Stimulated activated naive CD8-positive, alpha-beta T cell treated with anti-CD3 and anti-CD28 coated beads, Interleukin-15, Interleukin-2, amounts not matched to agents 100 ng/mL and 50 ng/mL, for 24 hours (primary cell): Measurements from ENCODE around the gene ZNF418.
A peak's percentile ranks its signal among the peaks of the same experiment; 100 is the strongest.
"Not testable (repeated sequence)": the region's sequence is repeated elsewhere in the genome, so short reads cannot be mapped to it uniquely, and the experiment has no call there.

ENCODE experiments used
- H3K27ac Mint-ChIP-seq: one replicate; pipeline ENCODE4 v1.8.0; 2021; ENCODE audit warnings: mild to moderate bottlenecking, mixed read lengths
- H3K27me3 Mint-ChIP-seq: one replicate; pipeline ENCODE4 v1.8.0; 2021; ENCODE audit warnings: mixed read lengths
- H3K36me3 Mint-ChIP-seq: one replicate; pipeline ENCODE4 v1.8.0; 2021; ENCODE audit warnings: low read depth, mixed read lengths
- H3K4me1 Mint-ChIP-seq: one replicate; pipeline ENCODE4 v1.8.0; 2021; ENCODE audit warnings: low read depth, mixed read lengths
- H3K4me3 Mint-ChIP-seq: one replicate; pipeline ENCODE4 v1.8.0; 2021; ENCODE audit warnings: mild to moderate bottlenecking, mixed read lengths
- H3K9me3 Mint-ChIP-seq: one replicate; pipeline ENCODE4 v1.8.0; 2021; ENCODE audit warnings: mixed read lengths

Gene ZNF418

GRCh38 chr19:57916168-57916995 lies 18.8 kb downstream of the ZNF418 start, which contains the start of gene ZNF417:
ZNF417 (minus strand) TSS chr19:57916592; CDS start chr19:57916411, 181 bp downstream.
- not testable (repeated sequence) for H3K27me3 Mint-ChIP-seq
- Mint-ChIP-seq H3K27ac (peak within 1 kb of the TSS; percentile 86), H3K4me3 (peak within 1 kb of the TSS; percentile 90), H3K36me3 (peaks cover 64% of the 10 kb centered on the region), H3K4me1 (peaks cover 36% of the 10 kb centered on the region), H3K9me3 (peaks cover 31% of the 10 kb centered on the region)

DNA sequence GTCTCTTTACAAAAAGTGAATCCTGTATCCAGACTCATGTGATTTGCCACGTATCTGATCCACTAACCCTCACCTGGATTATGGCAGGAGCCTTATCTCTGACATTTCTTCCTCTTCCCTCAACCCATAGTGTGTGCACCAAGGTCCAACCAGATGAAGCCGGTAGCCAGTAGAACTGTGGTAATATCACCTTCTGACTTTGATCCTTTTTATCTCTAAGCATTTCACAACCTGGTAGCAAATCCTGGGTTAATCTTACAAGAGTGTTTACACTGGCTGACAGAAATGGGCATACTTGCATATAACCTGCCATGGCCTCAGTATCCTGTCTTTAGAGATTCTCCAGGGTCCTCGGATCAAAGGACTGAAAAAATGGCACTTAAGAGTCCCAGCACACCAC lies 20.7 kb downstream of the ZNF418 start:
- H3K4me3 Mint-ChIP-seq = peak overlapping the region; percentile 90
- H3K9me3 Mint-ChIP-seq = peaks cover 28% of the 10 kb centered on the region
- H3K4me1 Mint-ChIP-seq = peaks cover 36% of the 10 kb centered on the region
- no peaks in the 10 kb centered on the region for H3K27me3 Mint-ChIP-seq
- no peak overlapping the region for H3K27ac Mint-ChIP-seq
- H3K36me3 Mint-ChIP-seq = peaks cover 72% of the 10 kb centered on the region

- Mint-ChIP-seq H3K36me3 (peaks cover 75% of the 10 kb centered on the region), H3K4me1 (peaks cover 12% of the 10 kb centered on the region), H3K4me3 (no peak overlapping the region), H3K27ac (no peak overlapping the region), H3K27me3 (no peaks in the 10 kb centered on the region), H3K9me3 (peaks cover 22% of the 10 kb centered on the region)
Observed at GRCh38 chr19:57907394-57907793, 27.8 kb downstream of the ZNF418 start.

GRCh38 chr19:57905258-57905657 lies 29.9 kb downstream of the ZNF418 start:
- Mint-ChIP-seq H3K9me3 (peaks cover 13% of the 10 kb centered on the region), H3K4me3 (no peak overlapping the region), H3K27ac (no peak overlapping the region), H3K4me1 (peaks cover 8% of the 10 kb centered on the region), H3K27me3 (no peaks in the 10 kb centered on the region), H3K36me3 (peaks cover 54% of the 10 kb centered on the region)

DNA sequence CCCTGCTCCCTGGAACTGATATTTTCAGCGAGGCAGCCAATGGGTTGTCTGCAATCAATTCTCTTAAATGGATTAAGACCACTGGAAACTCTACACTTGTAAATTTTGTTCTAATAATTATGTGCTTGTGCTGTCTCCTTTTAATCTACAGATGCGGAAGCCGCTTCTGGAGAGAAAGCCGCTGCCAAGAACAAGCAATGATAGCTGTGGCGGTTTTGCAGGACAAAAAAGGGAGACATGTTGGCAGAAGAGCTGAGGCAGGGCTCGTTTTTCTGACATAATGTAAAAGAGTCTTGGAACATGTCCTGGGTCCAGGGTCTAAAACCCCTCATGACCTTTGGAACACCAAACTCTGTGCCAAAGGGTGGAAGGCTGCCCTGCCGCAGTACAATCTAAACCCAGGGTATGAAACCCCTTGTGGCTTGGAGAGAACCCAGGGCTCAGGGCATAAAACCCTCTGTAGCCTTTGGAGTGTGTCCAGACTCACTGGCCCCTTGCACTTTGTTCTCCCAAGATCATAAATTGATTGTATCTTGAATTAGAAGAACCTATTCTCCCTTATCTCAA lies 31.5 kb downstream of the ZNF418 start:
- peaks cover 13% of the 10 kb centered on the region for H3K9me3 Mint-ChIP-seq
- peaks cover 8% of the 10 kb centered on the region for H3K4me1 Mint-ChIP-seq

GRCh38 chr19:57900311-57900710 lies 34.9 kb downstream of the ZNF418 start:
- H3K4me3 Mint-ChIP-seq = no peak overlapping the region
- H3K27me3 Mint-ChIP-seq = no peaks in the 10 kb centered on the region
- peaks cover 8% of the 10 kb centered on the region for H3K4me1 Mint-ChIP-seq
- H3K27ac Mint-ChIP-seq = no peak overlapping the region
- peaks cover 20% of the 10 kb centered on the region for H3K36me3 Mint-ChIP-seq
- peaks cover 3% of the 10 kb centered on the region for H3K9me3 Mint-ChIP-seq

More for the DNA sequence above, 31.5 kb downstream of the ZNF418 start:
- Mint-ChIP-seq H3K27me3 (no peaks in the 10 kb centered on the region), H3K27ac (no peak overlapping the region), H3K36me3 (peaks cover 43% of the 10 kb centered on the region), H3K4me3 (no peak overlapping the region)

DNA sequence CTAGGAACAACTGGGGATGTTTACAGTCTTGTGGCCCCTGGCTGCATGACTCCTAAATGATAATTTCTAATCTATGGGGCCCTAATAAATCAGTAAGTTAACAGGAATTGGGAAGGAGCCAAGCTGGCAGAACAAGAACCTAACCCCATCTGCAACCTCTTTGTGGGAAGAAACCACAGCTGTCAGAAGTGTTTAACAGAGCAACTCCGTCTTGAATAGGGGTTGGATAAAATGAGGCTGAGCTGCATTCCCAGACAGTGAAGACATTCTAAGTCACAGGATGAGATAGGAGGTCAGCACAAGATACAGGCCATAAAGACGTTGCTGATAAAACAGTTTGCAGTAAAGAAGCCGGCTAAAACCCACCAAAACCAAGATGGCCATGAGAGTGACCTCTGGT lies 44.5 kb downstream of the ZNF418 start:
- Mint-ChIP-seq H3K36me3 (peaks cover 31% of the 10 kb centered on the region), H3K4me1 (peaks cover 20% of the 10 kb centered on the region), H3K9me3 (peaks cover 25% of the 10 kb centered on the region)
- H3K27me3 Mint-ChIP-seq, H3K4me3 Mint-ChIP-seq, H3K27ac Mint-ChIP-seq: not testable (repeated sequence)

DNA sequence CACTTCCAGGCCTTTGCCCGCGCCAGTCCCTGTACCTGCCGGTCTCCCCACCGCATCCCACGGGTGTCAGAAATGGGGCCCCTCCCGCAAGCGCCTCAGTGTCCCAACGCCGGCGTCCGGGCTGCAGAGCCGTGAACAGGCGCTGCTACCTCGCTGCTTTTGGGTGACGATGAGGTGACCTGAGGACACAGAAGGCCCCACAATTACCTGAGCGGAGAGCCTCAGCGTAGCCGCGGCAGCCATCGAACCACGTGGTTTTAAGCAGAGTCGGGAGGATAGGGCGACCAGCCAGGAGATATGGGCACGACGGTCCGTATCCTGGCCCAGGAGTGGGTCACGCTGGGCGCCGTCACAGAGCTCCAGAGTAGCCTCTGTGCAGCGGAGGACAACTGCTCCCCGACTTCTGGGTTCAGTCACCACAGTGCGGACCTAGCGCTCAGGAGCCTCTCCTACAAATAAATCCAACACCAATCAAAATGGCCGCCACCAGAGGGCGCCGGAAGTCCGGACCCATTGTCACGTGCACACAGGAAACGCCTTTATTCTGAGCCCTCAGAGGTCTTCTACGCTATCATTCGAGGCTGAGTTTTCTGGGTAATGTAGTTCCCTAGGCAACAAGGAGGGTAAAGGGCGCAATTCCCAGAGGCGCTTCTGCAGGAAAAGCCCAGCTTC lies 46.5 kb downstream of the ZNF418 start, which contains the start of gene ZNF814:
TSS of gene ZNF814 (minus strand) at position 478 of the 672 bp plus-strand sequence. CDS start at position 243, 235 bp downstream.
- peaks cover 26% of the 10 kb centered on the region for H3K9me3 Mint-ChIP-seq
- peaks cover 29% of the 10 kb centered on the region for H3K4me1 Mint-ChIP-seq
- no peaks in the 10 kb centered on the region for H3K27me3 Mint-ChIP-seq
- peak within 1 kb of the TSS; percentile 92 for H3K27ac Mint-ChIP-seq
- H3K4me3 Mint-ChIP-seq = peak within 1 kb of the TSS; percentile 93
- peaks cover 49% of the 10 kb centered on the region for H3K36me3 Mint-ChIP-seq

DNA sequence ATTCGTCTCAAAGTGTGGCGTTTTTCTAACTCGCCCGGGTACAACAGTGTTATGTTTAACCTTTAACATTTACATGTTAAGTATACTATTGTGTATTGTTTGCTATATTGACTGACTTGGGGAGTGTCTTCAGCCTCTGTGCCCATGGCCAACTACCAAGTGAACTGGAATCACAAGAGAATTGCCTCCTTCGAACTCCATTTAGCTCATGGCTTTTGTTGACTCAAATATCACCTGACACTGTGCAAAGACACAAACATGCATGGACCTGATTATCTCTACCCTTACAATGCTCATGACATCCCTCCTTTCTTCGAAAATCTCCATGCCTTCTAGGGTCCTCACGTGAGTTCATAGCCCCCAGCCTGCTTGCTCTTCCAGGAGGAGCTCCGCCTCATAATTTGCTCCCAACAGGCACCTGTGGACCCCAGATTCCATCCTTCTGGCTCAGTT lies 47.1 kb downstream of the ZNF418 start:
- H3K27me3 Mint-ChIP-seq = no peaks in the 10 kb centered on the region
- H3K4me3 Mint-ChIP-seq = peak overlapping the region; percentile 93
- peaks cover 26% of the 10 kb centered on the region for H3K9me3 Mint-ChIP-seq
- peaks cover 29% of the 10 kb centered on the region for H3K4me1 Mint-ChIP-seq
- H3K27ac Mint-ChIP-seq = peak overlapping the region; percentile 92
- H3K36me3 Mint-ChIP-seq = peaks cover 55% of the 10 kb centered on the region

DNA sequence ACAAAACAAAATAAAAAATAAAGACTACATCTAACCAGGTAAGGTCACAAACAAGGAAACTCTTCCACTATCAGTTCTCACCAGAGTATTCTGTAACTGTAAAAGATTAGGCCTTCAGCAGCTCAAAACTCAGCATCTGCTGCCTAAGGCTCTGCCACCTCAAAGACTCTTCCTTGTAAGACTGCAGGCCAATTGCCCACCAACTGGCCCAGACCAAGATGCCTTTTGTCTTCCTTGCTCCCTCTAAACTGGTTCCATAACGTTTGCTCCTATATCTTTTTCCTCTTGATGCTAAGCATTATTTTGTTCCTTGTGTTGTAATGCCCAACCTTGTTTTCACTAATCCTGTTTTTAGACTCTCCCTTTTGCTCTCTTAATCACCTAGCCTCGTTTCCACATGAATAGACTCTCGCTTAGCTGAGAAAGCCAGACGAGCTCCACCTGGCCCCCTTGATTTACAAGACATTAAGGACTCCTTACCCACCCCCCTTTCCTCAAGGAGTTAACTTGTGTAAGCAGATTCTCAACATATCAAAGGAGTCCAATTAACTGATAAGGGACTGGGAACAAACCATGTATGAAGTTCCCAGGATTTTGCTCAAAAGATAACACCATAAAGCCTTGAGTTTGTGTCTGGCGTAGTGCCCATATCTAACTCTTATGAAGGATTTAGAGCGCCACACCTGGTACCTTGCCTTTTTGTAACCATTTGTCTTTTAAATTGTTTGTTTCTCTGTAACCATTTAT lies 47.8 kb downstream of the ZNF418 start:
- H3K36me3 Mint-ChIP-seq = peaks cover 62% of the 10 kb centered on the region
- H3K9me3 Mint-ChIP-seq = peaks cover 26% of the 10 kb centered on the region
- peaks cover 29% of the 10 kb centered on the region for H3K4me1 Mint-ChIP-seq
- H3K27me3 Mint-ChIP-seq = no peaks in the 10 kb centered on the region
- H3K4me3 Mint-ChIP-seq = peak overlapping the region; percentile 93
- peak overlapping the region; percentile 0 for H3K27ac Mint-ChIP-seq

- no peak overlapping the region for H3K27ac Mint-ChIP-seq
- H3K36me3 Mint-ChIP-seq = peaks cover 62% of the 10 kb centered on the region
- H3K27me3 Mint-ChIP-seq = no peaks in the 10 kb centered on the region
- H3K4me1 Mint-ChIP-seq = peaks cover 29% of the 10 kb centered on the region
- H3K4me3 Mint-ChIP-seq = peak overlapping the region; percentile 5
- H3K9me3 Mint-ChIP-seq = peaks cover 22% of the 10 kb centered on the region
Observed at GRCh38 chr19:57886046-57886445, 49.2 kb downstream of the ZNF418 start.

- not testable (repeated sequence) for H3K27me3 Mint-ChIP-seq, H3K4me1 Mint-ChIP-seq, H3K4me3 Mint-ChIP-seq, H3K27ac Mint-ChIP-seq
- peaks cover 48% of the 10 kb centered on the region for H3K9me3 Mint-ChIP-seq
- H3K36me3 Mint-ChIP-seq = peaks cover 93% of the 10 kb centered on the region
Observed at GRCh38 chr19:57873883-57874799, 61.1 kb downstream of the ZNF418 start.

DNA sequence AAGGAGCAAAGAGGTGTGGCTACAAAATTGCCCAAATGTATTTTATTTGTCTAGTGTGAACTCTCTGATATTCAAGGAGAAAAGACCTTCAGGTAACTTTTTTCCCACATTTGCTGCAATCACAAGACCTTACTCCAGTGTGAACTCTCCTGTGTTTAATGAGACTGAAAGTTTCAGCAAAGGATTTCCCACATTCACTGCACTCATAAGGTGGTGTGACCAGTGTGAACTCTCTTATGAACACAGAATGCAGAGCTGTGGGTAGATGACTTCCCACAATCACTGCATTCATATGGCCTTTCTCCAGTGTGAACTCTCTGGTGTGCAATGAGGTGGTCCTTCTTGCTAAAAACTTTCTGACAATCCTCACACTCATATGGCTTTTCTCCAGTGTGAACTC lies 62.8 kb downstream of the ZNF418 start:
- Mint-ChIP-seq H3K27ac (no peak overlapping the region), H3K9me3 (peaks cover 45% of the 10 kb centered on the region), H3K27me3 (no peaks in the 10 kb centered on the region), H3K4me1 (no peaks in the 10 kb centered on the region), H3K4me3 (no peak overlapping the region), H3K36me3 (peaks cover 93% of the 10 kb centered on the region)
